Fibroblast of skin of abdomen (primary cell): ENCODE data around the gene AADACL4. TPM values are rescaled to one million over a fixed set of nuclear protein-coding genes. Genes with fewer than 3 reads are reported as not detected.

Source experiments
- DNase-seq: peaks from one replicate; pipeline ENCODE4 v3.0.0-alpha.2; 2013
- polyA plus RNA-seq, 2 experiments: library from polyadenylated mRNA; unstranded; fragments of 120-200 nt; gene quantifications; one replicate each; pipeline ENCODE4 v1.2.1, GENCODE V29; 2013; ENCODE audit not compliant: insufficient read length in 2 of 2

Gene AADACL4
- not detected for polyA plus RNA-seq (2013, experiment 1 of 2; ENCODE audit: insufficient read length)
- polyA plus RNA-seq (2013, experiment 2 of 2; ENCODE audit: insufficient read length), result not detected

DNA sequence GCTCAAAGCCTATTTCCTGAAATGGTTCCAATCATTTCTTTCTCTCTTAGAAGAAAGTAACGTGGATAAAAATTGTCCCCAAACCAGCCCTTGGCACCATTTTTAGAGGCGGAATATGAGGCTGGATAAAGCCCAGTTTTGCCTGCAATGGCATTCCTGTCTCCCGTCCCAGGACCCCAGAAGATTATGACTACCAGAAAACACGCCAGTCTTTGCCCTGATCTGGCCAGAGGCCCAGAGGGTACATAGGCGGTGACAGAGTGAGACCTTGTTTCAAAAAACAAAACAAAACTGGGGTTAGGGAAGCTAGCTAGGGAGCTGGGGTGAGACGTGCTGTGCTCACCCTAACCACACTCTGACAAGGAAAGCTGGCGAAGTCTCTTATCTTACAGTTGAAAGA is at the start of gene AADACL4:
Gene AADACL4, plus strand, starts transcription at position 301 of the 400 bp plus-strand sequence. CDS start 462 bp downstream, outside the sequence.
- no peak for DNase-seq

DNA sequence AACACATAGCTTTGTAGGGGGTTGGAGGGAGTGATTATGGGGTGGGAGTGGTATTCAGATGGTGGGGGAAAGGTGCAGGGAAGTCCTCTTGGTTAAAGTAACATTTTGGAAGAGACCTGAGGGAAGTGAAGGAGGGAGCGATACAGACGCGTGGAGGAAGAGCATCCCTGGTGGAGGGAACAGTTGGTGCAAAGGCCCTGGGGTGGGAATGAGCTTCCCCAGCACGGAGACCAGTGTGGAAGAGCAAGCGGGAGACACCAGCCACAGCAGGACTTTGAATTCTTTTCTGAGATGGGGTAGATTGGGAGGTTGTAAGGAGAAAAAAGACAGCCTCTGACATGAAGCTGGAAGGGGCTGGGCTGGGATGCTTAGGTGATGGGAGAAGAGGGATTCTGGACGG is 49.4 kb upstream of the AADACL4 start:
- no peak for DNase-seq

DNA sequence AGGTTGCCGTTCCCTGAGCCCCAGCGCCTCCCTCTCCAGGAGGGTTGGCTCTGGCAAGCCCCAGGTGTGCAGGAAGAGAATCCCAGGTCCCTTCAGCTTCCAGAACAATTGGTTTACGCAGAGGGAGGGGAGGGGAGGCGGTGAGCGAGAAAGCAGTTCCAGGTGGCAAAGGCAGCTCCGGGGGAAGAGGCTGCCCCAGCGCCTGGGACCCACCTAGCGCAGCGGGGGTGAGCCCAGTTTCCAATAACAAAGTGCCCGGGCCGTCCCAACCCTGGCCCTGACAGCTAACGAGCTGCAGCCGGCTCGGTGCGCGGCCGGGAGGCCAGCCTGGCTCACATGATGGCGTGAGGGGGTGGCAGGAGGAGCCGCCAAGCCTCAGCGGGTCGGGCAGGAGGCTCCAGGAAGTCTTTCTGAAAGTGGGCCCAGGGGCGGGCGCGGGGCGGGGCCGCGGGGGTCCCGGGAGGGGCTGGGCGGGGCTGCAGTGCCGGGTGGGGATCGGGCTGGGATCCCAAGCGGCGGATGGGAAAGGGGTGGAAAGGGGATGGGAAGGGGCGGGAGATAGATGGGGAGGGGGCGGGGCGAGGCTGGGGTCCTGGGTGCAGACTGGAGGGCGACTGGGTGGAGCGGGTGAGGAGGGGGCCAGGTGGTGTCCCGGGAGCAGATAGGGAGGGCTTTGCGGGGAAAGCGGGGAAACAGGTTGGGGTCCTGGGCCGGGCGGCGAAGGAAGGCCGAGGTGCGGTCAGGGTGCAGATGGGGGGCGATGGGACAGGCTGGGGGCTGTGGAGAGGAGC is 48.7 kb upstream of the AADACL4 start:
- DNase-seq, result peak; percentile 67

DNA sequence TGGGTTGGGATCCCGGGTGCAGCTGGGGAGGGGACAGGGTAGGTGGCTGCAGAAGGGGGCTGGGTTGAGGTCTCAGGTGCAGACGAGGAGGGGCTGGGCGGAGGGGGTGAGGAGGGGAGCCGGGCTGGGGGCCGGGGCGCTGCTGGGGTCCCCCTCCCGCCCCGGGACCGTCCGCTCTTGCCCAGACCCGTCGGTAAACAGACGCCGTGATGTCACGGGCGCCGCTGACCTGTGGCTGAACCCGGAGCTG is 48.2 kb upstream of the AADACL4 start:
- no peak for DNase-seq

DNA sequence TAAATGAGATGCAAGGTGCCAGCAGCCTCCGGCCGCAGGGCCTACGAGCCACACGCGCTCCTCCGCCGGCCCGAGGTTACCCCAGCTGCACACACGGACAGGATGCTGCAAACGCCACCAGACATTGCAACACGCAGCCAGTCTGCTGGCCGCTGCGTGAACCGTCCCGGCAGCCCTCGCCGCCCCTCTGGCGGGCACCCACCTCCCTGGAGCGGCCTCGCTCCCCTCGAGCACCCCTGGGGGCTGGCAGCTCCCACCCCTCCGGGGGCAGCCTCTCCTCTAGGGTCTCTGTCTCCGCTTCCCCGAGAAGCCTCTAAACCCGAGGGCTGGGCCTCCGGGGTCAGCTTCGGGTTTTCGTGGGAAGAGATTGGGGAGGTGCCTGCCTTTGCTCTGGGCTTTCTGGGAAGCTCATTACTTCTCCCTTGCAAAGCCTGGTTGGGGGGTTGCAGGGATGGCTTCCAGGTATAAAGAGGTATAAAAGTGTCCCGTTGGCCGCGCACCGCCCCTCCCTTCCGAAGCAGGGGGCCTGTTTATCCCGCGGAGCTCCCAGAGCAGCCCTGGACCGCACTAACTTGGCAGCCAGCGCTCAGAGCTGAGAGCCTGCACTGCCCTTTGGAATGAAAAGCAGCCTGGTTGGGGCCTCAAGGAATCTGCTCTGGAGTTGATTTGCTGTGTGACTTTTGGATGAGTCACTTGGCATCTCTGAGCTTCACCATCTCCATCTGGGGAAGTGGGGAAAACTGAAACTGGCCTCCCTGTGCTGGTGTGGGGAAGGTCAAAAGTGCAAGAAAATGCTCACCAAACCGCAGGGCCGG is 47.7 kb upstream of the AADACL4 start:
- peak; percentile 99 for DNase-seq

DNA sequence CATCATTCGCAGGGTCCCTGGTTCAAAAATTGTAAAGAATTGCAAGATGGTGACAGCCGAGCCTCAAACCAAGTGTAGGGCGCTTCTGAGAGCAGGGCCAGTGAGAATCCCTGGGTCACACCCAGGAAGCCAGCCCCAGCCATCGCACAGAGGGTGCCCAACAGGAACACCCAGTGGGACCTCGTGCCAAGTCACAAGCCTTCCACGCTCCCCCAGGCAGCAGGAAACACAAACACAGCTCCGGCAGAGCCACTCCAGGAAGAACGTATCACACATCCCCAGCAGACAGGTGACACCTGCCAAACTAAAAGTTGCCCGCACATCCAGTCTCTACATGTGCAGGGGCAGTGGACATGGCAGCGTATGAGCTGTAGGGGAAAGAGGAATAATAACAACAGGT is 46.1 kb upstream of the AADACL4 start:
- no peak for DNase-seq

DNA sequence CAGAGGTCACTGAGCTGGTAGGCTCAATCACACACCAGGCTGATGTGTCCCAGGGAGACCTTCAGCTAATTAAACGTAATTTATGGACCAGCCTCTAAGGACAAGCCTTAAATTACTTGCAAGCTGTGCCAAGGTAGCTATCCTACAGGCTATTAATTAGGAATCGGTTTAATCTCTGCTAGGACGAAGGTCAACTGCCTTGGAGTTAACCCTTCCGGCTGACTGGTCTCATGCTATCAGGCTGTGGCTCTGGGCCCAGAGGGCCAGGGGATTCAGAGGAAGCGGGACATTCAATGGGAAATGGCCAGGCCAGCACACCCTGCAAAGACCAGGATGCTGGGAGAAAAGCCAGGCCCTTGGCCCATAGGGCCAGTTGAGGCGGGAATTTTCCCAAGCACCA is 44.9 kb upstream of the AADACL4 start:
- no peak for DNase-seq

DNA sequence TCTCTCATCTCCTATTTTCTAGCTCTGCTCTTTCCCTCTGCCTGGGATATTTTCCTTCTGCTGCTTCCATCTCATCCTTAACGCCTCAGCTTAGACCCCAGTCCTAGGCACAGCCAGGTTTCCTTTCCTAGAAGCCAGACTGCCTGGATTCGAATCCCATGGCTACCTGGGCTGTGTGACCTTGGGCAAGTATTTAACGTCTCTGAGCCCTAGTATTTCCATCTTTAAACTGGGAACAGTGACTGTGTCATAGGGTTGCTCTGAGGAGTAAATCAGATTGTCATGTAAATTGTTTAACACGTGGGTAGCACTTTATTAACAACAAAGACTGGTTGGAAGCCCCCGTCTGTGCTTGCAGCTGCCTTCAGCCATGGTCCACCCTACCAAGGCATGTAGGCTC is 44.2 kb upstream of the AADACL4 start:
- DNase-seq, result no peak

DNA sequence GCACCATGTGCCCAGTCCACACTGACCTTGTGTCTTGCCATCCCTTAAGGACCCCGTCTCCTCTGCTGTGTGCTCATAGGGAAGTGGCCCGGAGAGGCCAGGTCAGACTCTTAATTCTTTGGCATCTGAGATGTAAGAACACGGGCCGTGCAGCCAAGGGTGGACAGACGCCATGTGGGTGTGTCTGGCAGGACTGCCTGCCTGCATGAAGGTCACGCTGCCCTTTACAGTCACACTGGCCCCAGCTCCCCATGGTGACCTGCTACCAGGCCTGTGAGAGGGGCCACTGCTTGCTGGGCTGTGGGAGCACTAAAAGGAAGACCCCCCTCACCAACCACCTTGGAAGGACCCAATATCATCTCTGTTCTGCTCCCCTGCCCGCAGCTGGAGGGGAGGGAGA is 43.5 kb upstream of the AADACL4 start:
- no peak for DNase-seq

DNA sequence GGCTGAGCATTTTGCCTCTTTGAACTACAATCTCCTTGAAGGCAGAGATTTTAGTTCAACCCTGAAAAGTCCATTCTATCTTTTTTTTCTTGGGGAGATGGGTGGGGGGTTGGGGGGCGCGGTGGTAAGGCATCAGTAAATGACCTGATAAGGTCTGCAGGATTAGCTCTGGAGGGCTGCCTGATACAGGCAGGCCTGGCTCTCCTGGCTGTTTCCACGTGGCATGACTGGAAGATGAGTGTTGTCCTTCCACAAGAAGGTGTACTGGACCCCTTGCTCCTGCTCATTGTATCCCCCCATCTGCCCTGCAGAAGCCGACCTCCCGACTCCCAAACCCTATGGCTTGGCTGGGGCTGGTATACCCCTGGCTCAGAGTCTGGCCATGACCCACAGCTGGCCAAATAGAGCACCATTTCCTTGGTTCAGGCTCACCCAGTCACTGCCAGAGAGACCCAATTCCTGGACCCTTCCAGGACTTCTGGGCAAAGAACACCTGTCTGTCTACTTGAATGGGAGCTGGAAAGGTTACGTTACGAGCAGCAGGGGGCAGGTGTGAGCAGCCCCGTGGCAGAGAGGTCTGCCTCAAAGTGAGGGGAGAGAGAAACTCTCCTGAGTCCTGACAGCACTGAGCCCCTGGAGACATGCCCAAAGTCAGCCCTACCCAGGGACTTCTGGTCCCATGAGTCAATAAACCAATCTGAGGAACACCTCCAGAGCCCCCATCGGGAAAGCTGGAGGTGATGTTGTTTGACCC is 42.8 kb upstream of the AADACL4 start:
- DNase-seq, result no peak

DNA sequence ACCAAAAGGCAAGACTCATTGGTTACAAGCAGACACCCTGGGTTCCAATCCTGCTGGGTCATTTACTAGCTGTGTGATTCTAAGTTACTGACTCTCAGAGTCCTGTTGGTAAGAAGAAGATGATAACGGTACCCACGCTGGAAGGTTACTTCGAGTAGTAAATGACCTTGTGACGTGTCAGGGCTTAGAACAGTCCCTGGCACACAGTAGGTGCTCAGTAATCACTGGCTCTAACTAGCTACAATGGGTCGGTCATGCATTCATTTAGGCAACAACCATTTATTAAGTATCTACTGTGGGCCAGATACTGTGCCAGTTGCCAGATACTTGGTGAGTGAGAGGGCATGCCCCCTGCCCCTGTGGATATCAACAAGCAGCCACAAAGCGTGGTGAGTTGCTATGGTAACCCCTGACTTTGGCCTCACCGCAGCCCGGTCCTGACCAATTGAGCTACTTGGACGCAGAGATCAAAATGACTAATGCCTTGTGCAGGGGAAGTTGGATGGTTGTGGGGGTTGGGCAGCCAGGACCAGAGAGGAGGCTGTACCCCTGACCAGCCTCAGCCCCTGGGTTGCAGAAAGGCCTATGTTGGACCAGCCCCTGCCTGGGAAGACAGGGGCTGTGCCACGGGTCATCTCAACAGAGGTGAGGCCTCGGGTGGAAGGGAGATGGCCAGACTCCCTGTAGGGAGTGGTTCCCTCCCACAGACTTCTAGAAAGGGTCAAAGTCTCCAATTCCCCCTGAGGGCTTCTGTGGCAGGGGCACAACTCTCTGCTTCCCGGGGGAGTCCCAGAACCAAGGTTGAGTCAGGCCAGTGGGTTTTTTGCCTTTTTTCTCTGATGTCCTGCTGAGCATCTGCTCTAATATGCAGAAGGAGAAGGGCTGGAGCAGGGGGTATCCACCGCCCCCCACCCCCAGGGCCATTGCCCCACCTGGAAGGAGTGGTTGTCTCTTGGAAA is 41.9 kb upstream of the AADACL4 start:
- no peak for DNase-seq

DNA sequence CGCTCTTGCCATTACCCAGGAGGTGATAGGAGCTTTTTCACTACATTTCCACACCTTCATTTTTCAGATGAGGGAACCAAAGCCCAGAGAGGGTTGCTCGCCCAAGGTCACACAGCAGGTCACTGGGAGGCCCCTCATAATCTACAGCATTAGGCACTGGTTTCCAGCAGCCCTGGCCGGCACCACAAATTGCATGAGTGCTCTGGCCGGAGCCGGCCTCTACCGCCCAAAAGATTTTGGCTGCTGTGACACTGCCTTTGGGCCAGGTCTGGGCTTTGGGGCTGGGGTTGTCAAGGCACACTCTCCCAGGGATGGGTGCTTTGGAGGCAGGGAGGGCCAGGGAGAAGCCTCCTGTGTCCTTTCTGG is 41.2 kb upstream of the AADACL4 start:
- DNase-seq, result no peak

DNA sequence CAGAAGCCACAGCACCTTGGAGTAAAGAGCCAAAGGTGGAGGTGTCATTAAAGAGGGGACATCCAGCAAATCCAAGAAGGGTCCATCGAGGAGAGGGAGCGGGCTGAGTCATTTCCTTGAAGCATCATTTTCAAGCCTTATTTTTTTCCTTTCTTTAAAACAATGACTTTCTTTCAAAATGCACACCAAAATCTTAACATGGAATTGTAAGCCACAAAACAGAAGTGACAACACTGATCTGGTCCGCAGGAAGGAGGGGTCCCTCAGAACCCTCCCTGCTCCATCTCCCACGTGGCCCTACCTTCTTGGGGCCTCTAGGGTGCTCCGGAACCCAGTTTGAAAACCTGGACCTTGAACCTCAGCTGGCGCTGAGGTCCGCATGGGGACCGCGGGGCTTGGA is 40.7 kb upstream of the AADACL4 start:
- no peak for DNase-seq

DNA sequence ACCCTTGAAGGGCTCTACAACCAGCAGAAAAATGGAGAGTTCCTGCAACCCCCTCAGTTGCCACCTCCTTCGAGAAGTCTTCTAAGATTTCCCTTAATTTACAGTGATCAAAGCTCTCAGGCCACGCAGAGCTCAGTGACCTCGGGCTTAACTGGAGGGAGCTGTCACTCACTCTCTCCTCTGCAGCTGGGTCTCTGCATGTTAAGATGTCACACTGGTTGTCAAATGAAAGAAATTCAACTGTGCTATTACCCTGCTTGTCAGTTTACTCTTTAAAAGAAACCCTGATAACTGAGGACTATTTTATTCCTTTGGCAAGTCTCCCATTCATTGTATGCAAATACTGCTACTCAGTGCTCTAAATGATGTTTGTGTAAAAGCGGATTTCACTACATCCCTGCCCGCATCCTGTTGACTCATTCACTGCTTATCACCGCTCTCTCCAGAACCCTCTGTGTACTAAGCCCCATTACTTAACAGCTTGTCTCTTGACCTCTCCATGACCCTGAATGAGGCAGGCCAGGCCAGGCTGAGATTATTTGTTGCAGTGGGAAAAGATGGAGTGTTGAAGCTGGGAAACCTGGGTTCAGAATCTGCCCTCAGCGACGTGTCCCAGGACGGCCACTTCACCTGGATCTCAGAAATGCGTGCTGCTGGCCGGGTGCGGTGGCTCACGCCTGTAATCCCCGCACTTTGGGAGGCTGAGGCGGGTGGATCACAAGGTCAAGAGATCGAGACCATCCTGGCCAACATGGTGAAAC is 39.6 kb upstream of the AADACL4 start:
- peak; percentile 97 for DNase-seq

DNA sequence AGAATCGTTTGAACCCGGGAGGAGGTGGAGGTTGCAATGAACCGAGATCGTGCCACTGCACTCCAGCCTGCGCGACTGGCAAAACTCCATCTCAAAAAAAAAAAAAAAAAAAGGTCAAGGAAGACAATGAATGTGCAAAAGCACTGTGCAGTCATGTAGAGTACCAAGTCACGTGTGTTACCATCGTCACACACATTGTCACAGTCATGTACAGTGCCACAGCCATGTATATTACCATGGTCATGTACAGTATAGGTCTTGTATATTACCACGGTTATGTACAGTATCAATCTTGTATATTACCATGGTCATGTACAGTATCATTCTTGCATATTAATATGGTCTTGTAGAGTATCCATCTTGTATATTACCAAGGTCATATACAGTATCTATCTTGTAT is 38.9 kb upstream of the AADACL4 start:
- DNase-seq, result no peak

DNA sequence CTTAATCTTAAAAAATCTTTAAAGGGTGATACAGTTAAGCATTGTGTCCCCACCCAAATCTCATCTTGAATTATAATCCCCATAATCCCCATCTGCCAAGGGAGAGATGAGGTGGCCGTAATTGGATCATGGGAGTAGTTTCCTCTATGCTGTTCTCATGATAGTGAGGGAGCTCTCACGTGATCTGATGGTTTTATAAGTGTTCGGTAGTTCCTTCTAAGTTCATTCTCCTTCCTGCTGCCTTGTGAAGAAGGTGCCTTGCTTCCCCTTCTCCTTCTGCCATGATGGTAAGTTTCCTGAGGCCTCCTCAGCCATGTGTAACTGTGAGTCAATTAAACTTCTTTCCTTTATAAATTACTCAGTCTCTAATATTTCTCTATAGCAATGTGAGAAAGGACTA is 36.6 kb upstream of the AADACL4 start:
- DNase-seq, result no peak

DNA sequence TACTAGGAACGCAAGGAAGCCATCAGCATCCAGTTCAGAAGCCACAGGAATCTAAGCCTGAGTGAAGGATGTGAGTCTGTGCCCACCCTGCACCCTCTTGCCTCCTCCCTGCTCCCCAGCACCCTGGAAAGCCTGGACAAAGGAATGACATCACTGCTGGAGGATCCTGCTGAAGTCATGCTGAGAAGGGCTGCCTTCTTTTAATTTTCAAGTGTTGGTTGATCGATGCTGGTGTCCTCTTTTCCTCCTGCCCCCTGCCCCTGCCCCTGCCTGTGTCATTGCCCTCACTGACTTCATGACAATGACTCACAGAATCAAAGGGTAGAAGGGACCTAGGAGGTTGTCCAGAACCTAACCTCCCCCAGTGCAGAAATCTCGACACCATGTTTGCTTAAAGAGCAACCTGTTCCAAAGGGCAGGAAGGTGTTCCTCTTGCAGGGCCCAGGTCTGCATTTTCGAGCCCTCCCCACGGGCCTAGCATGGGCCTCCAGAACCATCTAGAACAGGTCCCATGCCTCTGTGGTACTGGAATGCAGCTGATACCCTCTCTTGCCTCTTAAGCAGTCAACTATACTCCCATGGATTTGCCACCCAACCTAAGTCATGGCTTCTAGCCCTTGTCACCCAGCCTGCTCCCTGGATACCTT is 35.5 kb upstream of the AADACL4 start:
- DNase-seq, result no peak

DNA sequence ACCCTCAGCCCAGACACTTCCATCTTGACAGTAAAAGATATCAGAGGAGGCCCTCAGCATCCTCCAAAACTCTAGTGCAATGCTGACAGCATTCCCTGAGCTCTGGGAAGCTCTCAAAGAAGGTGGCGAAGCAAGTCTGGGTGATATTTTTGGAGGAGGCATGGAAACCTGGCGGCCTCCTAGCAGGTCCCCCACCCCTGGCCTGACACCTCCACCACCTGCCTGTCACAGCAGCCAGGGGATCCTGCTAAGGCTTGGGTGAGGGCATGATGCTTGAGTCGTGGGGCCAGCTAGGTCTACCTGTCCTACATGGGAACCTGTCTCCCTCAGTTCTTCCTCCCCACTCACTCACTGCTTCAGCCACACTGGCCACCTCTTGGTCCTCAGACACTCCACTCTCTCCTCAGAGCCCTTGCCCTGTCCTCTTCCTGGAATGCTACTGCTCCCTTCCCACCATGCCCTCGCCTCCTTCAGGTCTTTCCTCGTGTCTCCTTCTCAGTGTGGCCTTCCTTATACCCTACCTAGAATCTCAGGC is 34.3 kb upstream of the AADACL4 start:
- DNase-seq, result no peak

DNA sequence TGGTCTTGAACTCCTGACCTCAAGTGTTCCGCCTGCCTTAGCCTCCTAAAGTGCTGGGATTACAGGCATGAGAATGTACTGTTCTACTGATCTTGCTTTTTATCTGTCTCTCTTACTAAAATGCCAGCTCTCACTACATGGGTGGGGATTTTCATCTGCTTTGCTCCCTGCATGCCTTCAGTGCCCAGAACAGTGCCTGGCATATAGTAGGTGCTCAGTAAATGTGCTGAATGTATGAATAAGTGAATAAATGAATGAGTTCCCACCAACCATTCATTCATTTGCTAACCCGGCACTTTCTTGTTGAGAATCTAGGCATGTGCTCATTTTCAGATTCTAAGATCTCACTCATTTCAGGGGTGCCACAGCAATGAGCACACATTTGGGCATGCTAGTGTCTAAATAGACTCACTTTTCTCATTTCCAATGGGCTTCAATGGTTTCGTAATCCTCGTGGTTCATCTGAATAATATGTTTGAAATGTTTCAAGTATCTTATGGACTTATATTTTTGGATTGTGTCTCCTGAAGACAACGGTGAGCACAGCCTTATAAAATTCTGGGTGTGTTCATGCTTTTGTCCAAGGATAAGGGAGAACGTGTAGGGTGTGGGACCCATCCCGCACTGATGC is 33.5 kb upstream of the AADACL4 start:
- peak; percentile 83 for DNase-seq

DNA sequence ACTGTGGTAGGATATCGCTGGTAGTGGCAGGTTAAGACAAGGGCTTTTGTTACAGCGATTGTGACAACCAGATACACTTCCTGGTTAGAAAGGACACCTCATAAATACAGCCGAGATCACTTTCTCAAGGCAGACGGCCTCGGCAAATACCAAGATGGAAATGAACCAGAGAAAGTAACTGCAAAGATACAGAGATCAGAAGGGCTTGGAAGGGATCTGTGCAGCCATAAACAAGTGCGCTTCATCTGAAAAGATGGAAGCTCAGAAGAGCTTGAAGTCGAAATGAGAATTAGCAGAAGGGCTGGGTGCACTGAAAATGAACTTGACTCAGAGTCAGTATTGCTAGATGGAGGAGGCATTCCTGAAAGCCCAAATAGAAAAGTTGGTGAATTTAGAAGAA is 32.9 kb upstream of the AADACL4 start:
- DNase-seq, result no peak
